ENCODE data around the gene DSCAML1.
"Not testable (repeated sequence)": the region's sequence is repeated elsewhere in the genome, so short reads cannot be mapped to it uniquely, and the experiment has no call there.

DSCAML1 gene

GRCh38 chr11:117408356-117408755 lies 388.7 kb downstream of the DSCAML1 start:
- TF ChIP-seq, protein P1, sequence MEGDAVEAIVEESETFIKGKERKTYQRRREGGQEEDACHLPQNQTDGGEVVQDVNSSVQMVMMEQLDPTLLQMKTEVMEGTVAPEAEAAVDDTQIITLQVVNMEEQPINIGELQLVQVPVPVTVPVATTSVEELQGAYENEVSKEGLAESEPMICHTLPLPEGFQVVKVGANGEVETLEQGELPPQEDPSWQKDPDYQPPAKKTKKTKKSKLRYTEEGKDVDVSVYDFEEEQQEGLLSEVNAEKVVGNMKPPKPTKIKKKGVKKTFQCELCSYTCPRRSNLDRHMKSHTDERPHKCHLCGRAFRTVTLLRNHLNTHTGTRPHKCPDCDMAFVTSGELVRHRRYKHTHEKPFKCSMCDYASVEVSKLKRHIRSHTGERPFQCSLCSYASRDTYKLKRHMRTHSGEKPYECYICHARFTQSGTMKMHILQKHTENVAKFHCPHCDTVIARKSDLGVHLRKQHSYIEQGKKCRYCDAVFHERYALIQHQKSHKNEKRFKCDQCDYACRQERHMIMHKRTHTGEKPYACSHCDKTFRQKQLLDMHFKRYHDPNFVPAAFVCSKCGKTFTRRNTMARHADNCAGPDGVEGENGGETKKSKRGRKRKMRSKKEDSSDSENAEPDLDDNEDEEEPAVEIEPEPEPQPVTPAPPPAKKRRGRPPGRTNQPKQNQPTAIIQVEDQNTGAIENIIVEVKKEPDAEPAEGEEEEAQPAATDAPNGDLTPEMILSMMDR (IDR thresholded peaks at IDR 0.05; ENCODE audit: control insufficient read depth, insufficient read depth, low read depth, low read length, missing control alignments): no peak
- no peak overlapping the region for H3K4me3 ChIP-seq (ENCODE audit: control insufficient read depth, low read depth, low read length)
- no peak for DNase-seq (ENCODE audit: low read depth)

- TF ChIP-seq, protein P1 (IDR thresholded peaks at IDR 0.05; ENCODE audit: control insufficient read depth, insufficient read depth, low read depth, low read length, missing control alignments): no peak
- DNase-seq (ENCODE audit: low read depth): no peak
- no peak overlapping the region for H3K4me3 ChIP-seq (ENCODE audit: control insufficient read depth, low read depth, low read length)
Observed at GRCh38 chr11:117407016-117407415, 390.0 kb downstream of the DSCAML1 start.

GRCh38 chr11:117405898-117406297 lies 391.1 kb downstream of the DSCAML1 start:
- DNase-seq (ENCODE audit: low read depth): not testable (repeated sequence)

GRCh38 chr11:117399100-117399840 lies 397.7 kb downstream of the DSCAML1 start:
- H3K4me3 ChIP-seq (ENCODE audit: control insufficient read depth, low read depth, low read length); DNase-seq (ENCODE audit: low read depth): not testable (repeated sequence)

More at GRCh38 chr11:117405898-117406297, 391.1 kb downstream of the DSCAML1 start:
- not testable (repeated sequence) for H3K4me3 ChIP-seq (ENCODE audit: control insufficient read depth, low read depth, low read length)

DNA sequence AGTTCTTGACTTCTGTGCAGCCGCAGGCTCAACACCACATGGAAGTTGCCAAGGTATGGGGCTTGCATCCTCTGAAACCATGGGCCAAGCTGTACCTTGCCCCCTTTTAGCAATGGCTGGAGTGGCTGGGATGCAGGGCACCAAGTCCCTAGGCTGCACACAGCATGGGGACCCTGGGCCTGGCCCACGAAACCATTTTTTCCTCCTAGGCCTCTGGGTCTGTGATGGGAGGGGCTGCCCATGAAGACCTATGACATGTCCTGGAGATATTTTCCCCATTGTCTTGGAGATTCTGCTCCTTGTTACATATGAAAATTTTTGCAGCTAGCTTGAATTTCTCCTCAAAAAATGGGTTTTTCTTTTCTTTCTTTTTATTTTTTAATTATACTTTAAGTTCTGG lies 398.4 kb downstream of the DSCAML1 start:
- H3K4me3 ChIP-seq (ENCODE audit: control insufficient read depth, low read depth, low read length); DNase-seq (ENCODE audit: low read depth): not testable (repeated sequence)

DNA sequence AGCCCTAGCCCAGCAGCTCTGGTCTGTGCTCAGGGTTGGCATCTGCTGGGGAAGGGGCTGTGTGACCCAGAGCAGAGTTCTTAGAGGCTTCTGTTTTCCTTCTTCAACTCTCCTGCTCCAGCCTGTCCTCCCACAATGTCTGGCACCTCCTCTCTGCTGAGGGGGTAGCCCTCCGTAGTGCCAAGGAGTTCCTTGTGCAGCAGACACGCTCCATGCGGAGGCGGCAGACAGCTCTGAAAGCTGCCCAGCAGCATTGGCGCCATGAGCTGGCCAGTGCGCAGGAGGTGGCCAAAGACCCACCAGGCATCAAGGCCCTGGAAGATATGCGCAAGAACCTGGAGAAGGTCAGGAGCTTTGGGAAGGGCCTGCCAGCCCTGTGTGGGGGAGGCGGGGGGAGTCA lies 400.0 kb downstream of the DSCAML1 start:
- TF ChIP-seq, protein P1 (IDR thresholded peaks at IDR 0.05; ENCODE audit: control insufficient read depth, insufficient read depth, low read depth, low read length, missing control alignments): no peak

GRCh38 chr11:117395476-117395875 lies 401.5 kb downstream of the DSCAML1 start:
- H3K4me3 ChIP-seq (ENCODE audit: control insufficient read depth, low read depth, low read length): no peak overlapping the region
- DNase-seq (ENCODE audit: low read depth): no peak
- TF ChIP-seq, protein P1 (IDR thresholded peaks at IDR 0.05; ENCODE audit: control insufficient read depth, insufficient read depth, low read depth, low read length, missing control alignments): no peak

More for the DNA sequence above, 400.0 kb downstream of the DSCAML1 start:
- H3K4me3 ChIP-seq (ENCODE audit: control insufficient read depth, low read depth, low read length): no peak overlapping the region
- DNase-seq (ENCODE audit: low read depth): no peak

- TF ChIP-seq, protein P1 (IDR thresholded peaks at IDR 0.05; ENCODE audit: control insufficient read depth, insufficient read depth, low read depth, low read length, missing control alignments): no peak
- DNase-seq (ENCODE audit: low read depth): no peak
- no peak overlapping the region for H3K4me3 ChIP-seq (ENCODE audit: control insufficient read depth, low read depth, low read length)
Observed at GRCh38 chr11:117394221-117394925, 402.6 kb downstream of the DSCAML1 start.

Data from AG09309 (cell line).